CD14-positive monocyte (primary cell): ENCODE data around the gene HSPA1B. TPM values are rescaled to one million over a fixed set of nuclear protein-coding genes. Genes with fewer than 3 reads are reported as not detected.
A peak's percentile ranks its signal among the peaks of the same experiment; 100 is the strongest.

Experiments used
- DNase-seq, 3 donors: peaks; one replicate each; pipeline ENCODE4 v3.0.0-alpha.2; 2011 to 2022
- H2AFZ ChIP-seq: 2 replicates; pipeline ENCODE4 v1.6.0; 2012; ENCODE audit warnings: mild to moderate bottlenecking, low read depth, low read length, inconsistent platforms; ENCODE audit not compliant: insufficient read depth, poor library complexity, severe bottlenecking
- H3K27ac ChIP-seq, 2 donors: 1 replicate in 1 of 2; 2 replicates in 1 of 2; pipeline ENCODE4 v1.5.1; 2012 to 2013; ENCODE audit warnings: low read length in 2 of 2, control low read depth in 1 of 2, inconsistent platforms in 1 of 2, low read depth in 1 of 2, mild to moderate bottlenecking in 1 of 2
- H3K27me3 ChIP-seq, 2 donors: one replicate each; pipeline versions ENCODE4 v1.6.0 to v1.6.1; 2011 to 2013; ENCODE audit warnings: low read length in 2 of 2; ENCODE audit not compliant: control insufficient read depth in 2 of 2, insufficient read depth in 2 of 2
- H3K36me3 ChIP-seq, 2 donors: replicated peaks in 1 of 2; 1 replicate in 1 of 2; 2 replicates in 1 of 2; pipeline versions ENCODE4 v1.5.1 to v1.6.1; 2012 to 2013; ENCODE audit warnings: low read length in 2 of 2, control low read depth in 1 of 2, inconsistent platforms in 1 of 2, mild to moderate bottlenecking in 1 of 2; ENCODE audit not compliant: insufficient read depth in 2 of 2, control insufficient read depth in 1 of 2
- H3K4me1 ChIP-seq, 2 donors: 1 replicate in 1 of 2; 2 replicates in 1 of 2; pipeline versions ENCODE4 v1.5.1 to v1.6.1; 2012 to 2013; ENCODE audit warnings: low read length in 2 of 2, control low read depth in 1 of 2, inconsistent platforms in 1 of 2, mild to moderate bottlenecking in 1 of 2, moderate library complexity in 1 of 2; ENCODE audit not compliant: insufficient read depth in 2 of 2, control insufficient read depth in 1 of 2
- H3K4me2 ChIP-seq: replicated peaks from 2 replicates; pipeline ENCODE3; 2012; ENCODE audit warnings: low read length, moderate library complexity, mild to moderate bottlenecking; ENCODE audit not compliant: poor library complexity, severe bottlenecking; ENCODE audit errors: extremely low read depth
- H3K4me3 ChIP-seq, 3 experiments: fragments of 200-600 bp in 1 of 3; sonication (generic) in 1 of 3; replicated peaks in 1 of 3; 1 replicate in 2 of 3; 2 replicates in 1 of 3; pipeline ENCODE4 v1.5.1; 2011 to 2013; ENCODE audit warnings: low read length in 3 of 3, mild to moderate bottlenecking in 3 of 3, control low read depth in 2 of 3, low read depth in 2 of 3, inconsistent platforms in 1 of 3, moderate library complexity in 1 of 3
- H3K79me2 ChIP-seq: 2 replicates; pipeline ENCODE4 v1.6.0; 2012; ENCODE audit warnings: mild to moderate bottlenecking, control low read depth, inconsistent platforms, low read length, moderate library complexity; ENCODE audit not compliant: insufficient read depth
- H3K9ac ChIP-seq: 2 replicates; pipeline ENCODE4 v1.6.0; 2017; ENCODE audit warnings: low read length, mild to moderate bottlenecking; ENCODE audit not compliant: insufficient read depth, poor library complexity, severe bottlenecking
- H3K9me3 ChIP-seq, 2 donors: replicated peaks in 1 of 2; 1 replicate in 1 of 2; 2 replicates in 1 of 2; pipeline versions ENCODE4 v1.5.1 to v1.6.1; 2012 to 2013; ENCODE audit warnings: low read length in 2 of 2, control low read depth in 1 of 2; ENCODE audit not compliant: control insufficient read depth in 1 of 2, insufficient read depth in 1 of 2
- H4K20me1 ChIP-seq: 2 replicates; pipeline ENCODE4 v1.6.0; 2012; ENCODE audit warnings: mild to moderate bottlenecking, low read length, control low read depth, moderate library complexity; ENCODE audit not compliant: insufficient read depth
- H3K27ac Mint-ChIP-seq, 7 donors: one replicate each; pipeline ENCODE4 v1.8.0; 2020; ENCODE audit warnings: mild to moderate bottlenecking in 7 of 7, mixed read lengths in 7 of 7, moderate library complexity in 6 of 7, inconsistent platforms in 2 of 7
- H3K27me3 Mint-ChIP-seq, 3 donors: one replicate each; pipeline ENCODE4 v1.8.0; 2021 to 2022; ENCODE audit warnings: low read depth in 3 of 3, mild to moderate bottlenecking in 3 of 3, mixed read lengths in 3 of 3, moderate library complexity in 3 of 3, inconsistent platforms in 1 of 3
- H3K36me3 Mint-ChIP-seq, 2 donors: one replicate each; pipeline ENCODE4 v1.8.0; 2020; ENCODE audit warnings: mixed read lengths in 2 of 2, inconsistent platforms in 1 of 2, mild to moderate bottlenecking in 1 of 2
- H3K4me1 Mint-ChIP-seq: one replicate; pipeline ENCODE4 v1.8.0; 2020; ENCODE audit warnings: mild to moderate bottlenecking, mixed read lengths
- H3K4me3 Mint-ChIP-seq, 2 donors: one replicate each; pipeline ENCODE4 v1.8.0; 2020; ENCODE audit warnings: mild to moderate bottlenecking in 2 of 2, mixed read lengths in 2 of 2, moderate library complexity in 1 of 2
- H3K9me3 Mint-ChIP-seq, 7 donors: one replicate each; pipeline ENCODE4 v1.8.0; 2020 to 2022; ENCODE audit warnings: mixed read lengths in 7 of 7, mild to moderate bottlenecking in 6 of 7, moderate library complexity in 6 of 7, inconsistent platforms in 2 of 7
- WGBS: methylation state at CpG from one replicate; pipeline ENCODE4 v1.1.5; 2013; ENCODE audit warnings: missing lambda C conversion rate; ENCODE audit not compliant: insufficient coverage; 5-methylcytosine and 5-hydroxymethylcytosine counted together
- intact Hi-C, 2 donors: fragments of 100-400 bp; cut with micrococcal nuclease; formaldehyde crosslinking; loops; one replicate each; pipeline versions ENCODE4 v1.15.0 to v1.15.1; 2023
- polyA plus RNA-seq, 3 donors: library from polyadenylated mRNA; depleted of rRNA in 1 of 3; unstranded in 2 of 3; stranded (reverse) in 1 of 3; fragments of 300-500 nt in 2 of 3; fragments of >200 nt in 1 of 3; fragmentation: Illumina TruSeq in 2 of 3; gene quantifications; 1 replicate in 2 of 3; 2 replicates in 1 of 3; pipeline ENCODE4 v1.2.3, GENCODE V29; 2012 to 2021
- TF ChIP-seq, protein P1 (sequence below): fragments of 200-600 bp; IDR thresholded peaks from one replicate; pipeline ENCODE4 v1.8.0; 2022; ENCODE audit warnings: antibody characterized with exemption, mild to moderate bottlenecking

Gene HSPA1B
- polyA plus RNA-seq, 3 donors, result 3.4 to 81.4 (median 4.8) TPM

GRCh38 chr6:31871046-31871659 is 43.6 kb downstream of the HSPA1B start:
- Histone ChIP-seq H3K4me2 (no peak overlapping the region), H4K20me1 (no peaks in the 10 kb centered on the region), H3K27ac (no peak overlapping the region), H3K79me2 (no peaks in the 10 kb centered on the region), H2AFZ (no peak overlapping the region), H3K27me3 (no peaks in the 10 kb centered on the region), H3K4me3 (no peak overlapping the region), H3K36me3 (no peaks in the 10 kb centered on the region), H3K9ac (no peak overlapping the region), H3K4me1 (no peaks in the 10 kb centered on the region), H3K9me3 (no peaks in the 10 kb centered on the region)
- no peaks in the 10 kb centered on the region for H3K9me3 Mint-ChIP-seq
- peak overlapping the region in 1 of 7 donors; percentile 11 for H3K27ac Mint-ChIP-seq
- no peaks in the 10 kb centered on the region for H3K36me3 Mint-ChIP-seq
- H3K4me1 Mint-ChIP-seq, result no peaks in the 10 kb centered on the region
- intact Hi-C loops, result no loop called here
- DNase-seq, result no peak
- H3K27me3 Mint-ChIP-seq, result peaks cover 4 to 10% (median 9%) of the 10 kb centered on the region in 3 donors
- TF ChIP-seq, protein P1, sequence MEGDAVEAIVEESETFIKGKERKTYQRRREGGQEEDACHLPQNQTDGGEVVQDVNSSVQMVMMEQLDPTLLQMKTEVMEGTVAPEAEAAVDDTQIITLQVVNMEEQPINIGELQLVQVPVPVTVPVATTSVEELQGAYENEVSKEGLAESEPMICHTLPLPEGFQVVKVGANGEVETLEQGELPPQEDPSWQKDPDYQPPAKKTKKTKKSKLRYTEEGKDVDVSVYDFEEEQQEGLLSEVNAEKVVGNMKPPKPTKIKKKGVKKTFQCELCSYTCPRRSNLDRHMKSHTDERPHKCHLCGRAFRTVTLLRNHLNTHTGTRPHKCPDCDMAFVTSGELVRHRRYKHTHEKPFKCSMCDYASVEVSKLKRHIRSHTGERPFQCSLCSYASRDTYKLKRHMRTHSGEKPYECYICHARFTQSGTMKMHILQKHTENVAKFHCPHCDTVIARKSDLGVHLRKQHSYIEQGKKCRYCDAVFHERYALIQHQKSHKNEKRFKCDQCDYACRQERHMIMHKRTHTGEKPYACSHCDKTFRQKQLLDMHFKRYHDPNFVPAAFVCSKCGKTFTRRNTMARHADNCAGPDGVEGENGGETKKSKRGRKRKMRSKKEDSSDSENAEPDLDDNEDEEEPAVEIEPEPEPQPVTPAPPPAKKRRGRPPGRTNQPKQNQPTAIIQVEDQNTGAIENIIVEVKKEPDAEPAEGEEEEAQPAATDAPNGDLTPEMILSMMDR, result no peak
- WGBS, result 89% methylated on average over 6 of the region's 9 CpGs
- no peak overlapping the region for H3K4me3 Mint-ChIP-seq

GRCh38 chr6:31874084-31874670 is 46.6 kb downstream of the HSPA1B start:
- DNase-seq, result no peak
- peaks cover 5 to 10% (median 10%) of the 10 kb centered on the region in 3 donors for H3K27me3 Mint-ChIP-seq
- Histone ChIP-seq H3K4me1 (no peaks in the 10 kb centered on the region), H3K4me3 (no peak overlapping the region), H3K27me3 (no peaks in the 10 kb centered on the region), H3K36me3 (no peaks in the 10 kb centered on the region), H3K4me2 (no peak overlapping the region), H3K79me2 (no peaks in the 10 kb centered on the region), H3K27ac (no peak overlapping the region), H3K9me3 (no peaks in the 10 kb centered on the region), H2AFZ (peak overlapping the region; percentile 36), H4K20me1 (no peaks in the 10 kb centered on the region), H3K9ac (no peak overlapping the region)
- 0% methylated on average over 1 of the region's 4 CpGs for WGBS
- TF ChIP-seq, protein P1, result no peak
- intact Hi-C loops, result no loop called here
- peaks cover 0 to 3% of the 10 kb centered on the region in 2 donors for H3K36me3 Mint-ChIP-seq
- no peaks in the 10 kb centered on the region for H3K4me1 Mint-ChIP-seq
- peak overlapping the region in 2 of 7 donors; percentile 3 to 84 for H3K27ac Mint-ChIP-seq
- no peaks in the 10 kb centered on the region for H3K9me3 Mint-ChIP-seq
- H3K4me3 Mint-ChIP-seq, result no peak overlapping the region
